ENCODE measurements around the gene SEMA7A.

- TF ChIP-seq CTCF (IDR thresholded peaks at IDR 0.05) = no peak
- no peak for TF ChIP-seq POLR2A (IDR thresholded peaks at IDR 0.05)
Measured at GRCh38 chr15:74384881-74385643, 48.7 kb downstream of the SEMA7A start.

Measured in uterus (tissue), 2 donors.